Stomach (tissue), 4 donors: ENCODE measurements around the gene ZCCHC7.

ENCODE experiments used
- CTCF ChIP-seq, 7 experiments: fragments of 450-650 bp in 4 of 7; fragments of 200-600 bp in 3 of 7; sonication (generic) in 3 of 7; IDR thresholded peaks; one replicate each; pipeline ENCODE4 v1.5.1; 2016 to 2019; ENCODE audit warnings: antibody characterized with exemption in 7 of 7, control low read depth in 2 of 7, mild to moderate bottlenecking in 1 of 7
- POLR2AphosphoS5 ChIP-seq, 3 donors: sonication (generic); formaldehyde crosslinking; IDR thresholded peaks; one replicate each; pipeline ENCODE4 v1.6.1; 2016; ENCODE audit warnings: antibody characterized with exemption in 3 of 3

DNA sequence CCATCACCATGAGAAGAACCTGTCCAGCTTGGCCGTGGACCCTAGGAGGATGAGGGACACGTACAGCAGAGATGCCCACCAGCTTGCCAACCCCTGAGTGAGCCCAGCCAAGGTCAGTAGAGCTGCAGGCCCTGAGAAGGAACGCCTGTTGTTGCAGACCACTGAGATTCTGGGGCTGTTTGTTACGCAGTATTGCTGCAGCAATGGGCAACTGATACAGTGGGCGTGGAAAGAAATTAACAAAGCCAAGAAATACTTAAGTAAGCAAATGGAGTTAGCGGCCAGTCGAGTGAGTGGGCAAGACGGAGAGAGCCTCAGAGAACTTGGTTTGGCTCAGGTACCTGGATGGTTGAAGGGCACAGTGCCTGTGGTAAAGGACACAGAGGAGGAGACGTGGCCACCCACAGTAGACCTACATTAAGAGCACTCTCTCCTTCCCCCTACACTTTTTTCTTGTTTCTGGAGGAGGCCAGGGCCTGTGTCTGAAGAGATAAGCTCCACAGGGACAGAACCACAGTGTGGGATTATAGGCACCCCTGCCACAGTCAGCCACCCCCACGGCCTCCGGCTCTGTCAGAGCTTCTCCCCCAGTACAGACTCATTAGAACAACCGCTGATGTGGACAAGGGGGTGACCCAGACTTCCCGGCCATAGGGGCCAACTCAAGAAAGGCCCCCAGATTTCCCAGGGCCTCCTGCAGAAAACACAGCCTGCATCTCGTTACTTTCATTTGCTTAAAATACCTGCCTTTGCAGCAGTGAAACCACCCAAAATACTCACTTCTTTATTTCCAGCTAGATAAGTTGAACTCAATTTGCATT is 262.0 kb downstream of the ZCCHC7 start:
- no peak for TF ChIP-seq CTCF (IDR thresholded peaks at IDR 0.05)
- TF ChIP-seq POLR2AphosphoS5 (IDR thresholded peaks at IDR 0.05), result no peak
